ENCODE data around the gene DAPK1.

Gene DAPK1

GRCh38 chr9:87518702-87519335 lies 21.2 kb downstream of the DAPK1 start:
- no peaks in the 10 kb centered on the region for H4K20me1 ChIP-seq (ENCODE audit: insufficient read depth)
- no peaks in the 10 kb centered on the region for H3K4me1 ChIP-seq (ENCODE audit: low read depth, poor library complexity, severe bottlenecking)
- H2AFZ ChIP-seq (ENCODE audit: low read depth), result no peak overlapping the region
- H3K27me3 ChIP-seq (ENCODE audit: insufficient read depth, low read depth), result no peaks in the 10 kb centered on the region
- no peak overlapping the region for H3K4me3 ChIP-seq (IDR thresholded peaks at IDR 0.05; ENCODE audit: insufficient read depth, low read depth, low read length)
- H3K4me2 ChIP-seq, result no peak overlapping the region
- H3K36me3 ChIP-seq (ENCODE audit: insufficient read depth), result no peaks in the 10 kb centered on the region
- no peak overlapping the region for H3K9ac ChIP-seq
- no peak overlapping the region for H3K27ac ChIP-seq
- TF ChIP-seq CTCF (conservative IDR thresholded peaks at IDR 0.05; ENCODE audit: low read depth, low read length), result no peak
- no peaks in the 10 kb centered on the region for H3K79me2 ChIP-seq (ENCODE audit: insufficient read depth, low read depth)

GRCh38 chr9:87519461-87519860 lies 21.8 kb downstream of the DAPK1 start:
- H2AFZ ChIP-seq (ENCODE audit: low read depth), result no peak overlapping the region
- TF ChIP-seq CTCF (conservative IDR thresholded peaks at IDR 0.05; ENCODE audit: low read depth, low read length), result no peak
- H3K4me1 ChIP-seq (ENCODE audit: low read depth, poor library complexity, severe bottlenecking), result no peaks in the 10 kb centered on the region
- H3K27ac ChIP-seq, result no peak overlapping the region
- H3K36me3 ChIP-seq (ENCODE audit: insufficient read depth), result no peaks in the 10 kb centered on the region
- H3K27me3 ChIP-seq (ENCODE audit: insufficient read depth, low read depth), result no peaks in the 10 kb centered on the region
- H3K4me3 ChIP-seq (IDR thresholded peaks at IDR 0.05; ENCODE audit: insufficient read depth, low read depth, low read length), result no peak overlapping the region
- no peak overlapping the region for H3K9ac ChIP-seq
- no peaks in the 10 kb centered on the region for H3K79me2 ChIP-seq (ENCODE audit: insufficient read depth, low read depth)
- H3K4me2 ChIP-seq, result no peak overlapping the region
- no peaks in the 10 kb centered on the region for H4K20me1 ChIP-seq (ENCODE audit: insufficient read depth)

GRCh38 chr9:87520172-87520683 lies 22.6 kb downstream of the DAPK1 start:
- no peak overlapping the region for H3K27ac ChIP-seq
- no peak overlapping the region for H3K9ac ChIP-seq
- H3K4me2 ChIP-seq, result no peak overlapping the region
- no peaks in the 10 kb centered on the region for H3K36me3 ChIP-seq (ENCODE audit: insufficient read depth)
- no peak for TF ChIP-seq CTCF (conservative IDR thresholded peaks at IDR 0.05; ENCODE audit: low read depth, low read length)
- H2AFZ ChIP-seq (ENCODE audit: low read depth), result no peak overlapping the region
- no peaks in the 10 kb centered on the region for H3K4me1 ChIP-seq (ENCODE audit: low read depth, poor library complexity, severe bottlenecking)
- no peak overlapping the region for H3K4me3 ChIP-seq (IDR thresholded peaks at IDR 0.05; ENCODE audit: insufficient read depth, low read depth, low read length)
- no peaks in the 10 kb centered on the region for H3K27me3 ChIP-seq (ENCODE audit: insufficient read depth, low read depth)
- no peaks in the 10 kb centered on the region for H4K20me1 ChIP-seq (ENCODE audit: insufficient read depth)
- no peaks in the 10 kb centered on the region for H3K79me2 ChIP-seq (ENCODE audit: insufficient read depth, low read depth)

- H3K4me1 ChIP-seq (ENCODE audit: low read depth, poor library complexity, severe bottlenecking), result no peaks in the 10 kb centered on the region
Observed at GRCh38 chr9:87521834-87522233, 24.2 kb downstream of the DAPK1 start.

More at GRCh38 chr9:87521834-87522233, 24.2 kb downstream of the DAPK1 start:
- Histone ChIP-seq H4K20me1 (ENCODE audit: insufficient read depth) (no peaks in the 10 kb centered on the region), H3K79me2 (ENCODE audit: insufficient read depth, low read depth) (no peaks in the 10 kb centered on the region), H3K27me3 (ENCODE audit: insufficient read depth, low read depth) (no peaks in the 10 kb centered on the region), H3K4me3 (IDR thresholded peaks at IDR 0.05; ENCODE audit: insufficient read depth, low read depth, low read length) (no peak overlapping the region), H3K27ac (no peak overlapping the region), H3K4me2 (no peak overlapping the region), H3K36me3 (ENCODE audit: insufficient read depth) (no peaks in the 10 kb centered on the region), H3K9ac (no peak overlapping the region), H2AFZ (ENCODE audit: low read depth) (no peak overlapping the region)
- no peak for TF ChIP-seq CTCF (conservative IDR thresholded peaks at IDR 0.05; ENCODE audit: low read depth, low read length)
